Measurements from ENCODE around the gene HEATR5A. TPM values are rescaled to one million over a fixed set of nuclear protein-coding genes. Genes with fewer than 3 reads are reported as not detected.
A peak's percentile ranks its signal among the peaks of the same experiment; 100 is the strongest.

The HEATR5A gene
- total and polyA plus RNA-seq, 9 of the 15 experiments (the other 6 are each of a cell fraction or from before 2014, with no cell fraction given): 8.0 to 50.9 (median 23.0) TPM

DNA sequence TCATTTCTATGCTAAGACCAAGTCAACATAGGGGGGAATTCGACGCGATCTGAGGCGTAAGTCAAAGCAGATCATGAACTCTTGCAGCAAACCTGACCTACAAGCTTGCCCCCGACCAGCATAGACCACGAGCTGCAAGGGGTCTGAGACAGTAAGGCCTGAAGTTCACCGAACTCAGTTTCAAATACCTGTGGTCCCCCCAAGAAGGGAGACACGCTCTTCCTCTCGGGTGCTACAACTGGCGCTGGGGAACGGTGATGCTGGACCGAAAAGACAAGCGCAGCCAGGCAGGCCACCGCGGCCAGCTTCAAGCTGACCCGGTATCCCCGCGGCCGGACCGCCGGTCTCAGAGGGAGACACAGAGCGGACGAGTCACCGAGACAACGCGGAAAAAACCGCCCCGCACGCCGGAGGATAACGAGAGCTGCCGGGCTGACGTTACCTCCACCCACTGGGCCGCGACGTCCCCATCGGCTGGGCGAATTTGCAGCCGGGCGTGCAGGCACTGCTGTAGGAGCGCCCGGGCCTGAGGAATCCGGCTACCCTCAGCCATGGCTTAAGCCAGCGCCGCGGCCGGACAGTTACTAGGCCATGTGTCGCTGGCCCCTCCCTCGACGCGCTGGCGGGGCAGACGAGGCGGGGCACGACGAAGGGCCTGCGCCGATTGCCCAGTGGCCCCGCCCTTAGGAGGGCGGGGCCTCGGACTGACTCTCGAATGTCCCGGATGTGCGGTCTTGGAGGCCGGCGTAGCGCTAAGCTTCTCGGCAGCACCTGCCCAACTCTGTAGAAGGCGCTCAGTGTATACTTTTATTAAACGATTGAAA, 36.7 kb upstream of the HEATR5A start, which contains the start of gene DTD2 (continued):
- TF ChIP-seq, protein P1, sequence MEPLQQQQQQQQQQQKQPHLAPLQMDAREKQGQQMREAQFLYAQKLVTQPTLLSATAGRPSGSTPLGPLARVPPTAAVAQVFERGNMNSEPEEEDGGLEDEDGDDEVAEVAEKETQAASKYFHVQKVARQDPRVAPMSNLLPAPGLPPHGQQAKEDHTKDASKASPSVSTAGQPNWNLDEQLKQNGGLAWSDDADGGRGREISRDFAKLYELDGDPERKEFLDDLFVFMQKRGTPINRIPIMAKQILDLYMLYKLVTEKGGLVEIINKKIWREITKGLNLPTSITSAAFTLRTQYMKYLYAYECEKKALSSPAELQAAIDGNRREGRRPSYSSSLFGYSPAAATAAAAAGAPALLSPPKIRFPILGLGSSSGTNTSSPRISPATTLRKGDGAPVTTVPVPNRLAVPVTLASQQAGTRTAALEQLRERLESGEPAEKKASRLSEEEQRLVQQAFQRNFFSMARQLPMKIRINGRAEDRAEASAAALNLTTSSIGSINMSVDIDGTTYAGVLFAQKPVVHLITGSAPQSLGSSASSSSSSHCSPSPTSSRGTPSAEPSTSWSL (CRISPR knock-in tag; IDR thresholded peaks at IDR 0.05; ENCODE audit: borderline replicate concordance): no peak
- TF ChIP-seq, protein P2, sequence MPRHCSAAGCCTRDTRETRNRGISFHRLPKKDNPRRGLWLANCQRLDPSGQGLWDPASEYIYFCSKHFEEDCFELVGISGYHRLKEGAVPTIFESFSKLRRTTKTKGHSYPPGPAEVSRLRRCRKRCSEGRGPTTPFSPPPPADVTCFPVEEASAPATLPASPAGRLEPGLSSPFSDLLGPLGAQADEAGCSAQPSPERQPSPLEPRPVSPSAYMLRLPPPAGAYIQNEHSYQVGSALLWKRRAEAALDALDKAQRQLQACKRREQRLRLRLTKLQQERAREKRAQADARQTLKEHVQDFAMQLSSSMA (CRISPR knock-in tag; IDR thresholded peaks at IDR 0.05): no peak
- TF ChIP-seq SRSF7 (optimal IDR thresholded peaks at IDR 0.05; ENCODE audit: low read depth, low read length): no peak
- TF ChIP-seq, protein P3, sequence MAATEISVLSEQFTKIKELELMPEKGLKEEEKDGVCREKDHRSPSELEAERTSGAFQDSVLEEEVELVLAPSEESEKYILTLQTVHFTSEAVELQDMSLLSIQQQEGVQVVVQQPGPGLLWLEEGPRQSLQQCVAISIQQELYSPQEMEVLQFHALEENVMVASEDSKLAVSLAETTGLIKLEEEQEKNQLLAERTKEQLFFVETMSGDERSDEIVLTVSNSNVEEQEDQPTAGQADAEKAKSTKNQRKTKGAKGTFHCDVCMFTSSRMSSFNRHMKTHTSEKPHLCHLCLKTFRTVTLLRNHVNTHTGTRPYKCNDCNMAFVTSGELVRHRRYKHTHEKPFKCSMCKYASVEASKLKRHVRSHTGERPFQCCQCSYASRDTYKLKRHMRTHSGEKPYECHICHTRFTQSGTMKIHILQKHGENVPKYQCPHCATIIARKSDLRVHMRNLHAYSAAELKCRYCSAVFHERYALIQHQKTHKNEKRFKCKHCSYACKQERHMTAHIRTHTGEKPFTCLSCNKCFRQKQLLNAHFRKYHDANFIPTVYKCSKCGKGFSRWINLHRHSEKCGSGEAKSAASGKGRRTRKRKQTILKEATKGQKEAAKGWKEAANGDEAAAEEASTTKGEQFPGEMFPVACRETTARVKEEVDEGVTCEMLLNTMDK (IDR thresholded peaks at IDR 0.05; ENCODE audit: borderline replicate concordance, insufficient read depth, low read depth, low read length, poor library complexity, severe bottlenecking): no peak
- TF ChIP-seq, protein P4, sequence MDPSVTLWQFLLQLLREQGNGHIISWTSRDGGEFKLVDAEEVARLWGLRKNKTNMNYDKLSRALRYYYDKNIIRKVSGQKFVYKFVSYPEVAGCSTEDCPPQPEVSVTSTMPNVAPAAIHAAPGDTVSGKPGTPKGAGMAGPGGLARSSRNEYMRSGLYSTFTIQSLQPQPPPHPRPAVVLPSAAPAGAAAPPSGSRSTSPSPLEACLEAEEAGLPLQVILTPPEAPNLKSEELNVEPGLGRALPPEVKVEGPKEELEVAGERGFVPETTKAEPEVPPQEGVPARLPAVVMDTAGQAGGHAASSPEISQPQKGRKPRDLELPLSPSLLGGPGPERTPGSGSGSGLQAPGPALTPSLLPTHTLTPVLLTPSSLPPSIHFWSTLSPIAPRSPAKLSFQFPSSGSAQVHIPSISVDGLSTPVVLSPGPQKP (CRISPR knock-in tag; IDR thresholded peaks at IDR 0.05): no peak
- TF ChIP-seq, protein P5, sequence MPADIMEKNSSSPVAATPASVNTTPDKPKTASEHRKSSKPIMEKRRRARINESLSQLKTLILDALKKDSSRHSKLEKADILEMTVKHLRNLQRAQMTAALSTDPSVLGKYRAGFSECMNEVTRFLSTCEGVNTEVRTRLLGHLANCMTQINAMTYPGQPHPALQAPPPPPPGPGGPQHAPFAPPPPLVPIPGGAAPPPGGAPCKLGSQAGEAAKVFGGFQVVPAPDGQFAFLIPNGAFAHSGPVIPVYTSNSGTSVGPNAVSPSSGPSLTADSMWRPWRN (IDR thresholded peaks at IDR 0.05; ENCODE audit: low read depth): no peak
- TF ChIP-seq, protein P6, sequence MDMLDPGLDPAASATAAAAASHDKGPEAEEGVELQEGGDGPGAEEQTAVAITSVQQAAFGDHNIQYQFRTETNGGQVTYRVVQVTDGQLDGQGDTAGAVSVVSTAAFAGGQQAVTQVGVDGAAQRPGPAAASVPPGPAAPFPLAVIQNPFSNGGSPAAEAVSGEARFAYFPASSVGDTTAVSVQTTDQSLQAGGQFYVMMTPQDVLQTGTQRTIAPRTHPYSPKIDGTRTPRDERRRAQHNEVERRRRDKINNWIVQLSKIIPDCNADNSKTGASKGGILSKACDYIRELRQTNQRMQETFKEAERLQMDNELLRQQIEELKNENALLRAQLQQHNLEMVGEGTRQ (CRISPR knock-in tag; IDR thresholded peaks at IDR 0.05): peak; percentile 16; the same call in 1 of the 2 replicates
- peak; percentile 41; the same call in 1 of the 2 replicates for TF ChIP-seq RNF2 (IDR thresholded peaks at IDR 0.05)
- TF ChIP-seq ETV5 (CRISPR knock-in tag; IDR thresholded peaks at IDR 0.05; ENCODE audit: low read depth): no peak
- no peak for TF ChIP-seq NR1H2 (CRISPR knock-in tag; IDR thresholded peaks at IDR 0.05)
- TF ChIP-seq SMAD1 (IDR thresholded peaks at IDR 0.05; ENCODE audit: low read depth, low read length, partially characterized antibody): peak; percentile 30
- TF ChIP-seq BRD9 (IDR thresholded peaks at IDR 0.05; ENCODE audit: low read depth, partially characterized antibody): no peak
- no peak for TF ChIP-seq ZSCAN32 (CRISPR knock-in tag; IDR thresholded peaks at IDR 0.05)
- no peak for TF ChIP-seq KLF6 (CRISPR knock-in tag; IDR thresholded peaks at IDR 0.05; ENCODE audit: borderline replicate concordance)
- no peak for TF ChIP-seq ZNF707 (CRISPR knock-in tag; conservative IDR thresholded peaks at IDR 0.05)
- no peak for TF ChIP-seq NCOA6 (IDR thresholded peaks at IDR 0.05)
- TF ChIP-seq, protein P7, sequence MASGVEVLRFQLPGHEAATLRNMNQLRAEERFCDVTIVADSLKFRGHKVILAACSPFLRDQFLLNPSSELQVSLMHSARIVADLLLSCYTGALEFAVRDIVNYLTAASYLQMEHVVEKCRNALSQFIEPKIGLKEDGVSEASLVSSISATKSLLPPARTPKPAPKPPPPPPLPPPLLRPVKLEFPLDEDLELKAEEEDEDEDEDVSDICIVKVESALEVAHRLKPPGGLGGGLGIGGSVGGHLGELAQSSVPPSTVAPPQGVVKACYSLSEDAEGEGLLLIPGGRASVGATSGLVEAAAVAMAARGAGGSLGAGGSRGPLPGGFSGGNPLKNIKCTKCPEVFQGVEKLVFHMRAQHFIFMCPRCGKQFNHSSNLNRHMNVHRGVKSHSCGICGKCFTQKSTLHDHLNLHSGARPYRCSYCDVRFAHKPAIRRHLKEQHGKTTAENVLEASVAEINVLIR (CRISPR knock-in tag; IDR thresholded peaks at IDR 0.05): no peak
- peak; percentile 99 for TF ChIP-seq ZFX (CRISPR knock-in tag; IDR thresholded peaks at IDR 0.05)
- TF ChIP-seq RBFOX2 (IDR thresholded peaks at IDR 0.05; ENCODE audit: low read depth, low read length): peak; percentile 98
